Nephron (organoid): ENCODE results near the gene FOSL2.

ENCODE experiments used
- H3K27ac Mint-ChIP-seq, 3 experiments: 2 replicates each; pipeline ENCODE4 v1.8.0; 2020; ENCODE audit warnings: mixed read lengths in 3 of 3, mild to moderate bottlenecking in 2 of 3, moderate library complexity in 1 of 3
- H3K27me3 Mint-ChIP-seq: 2 replicates; pipeline ENCODE4 v1.8.0; 2021; ENCODE audit warnings: low read depth, mild to moderate bottlenecking, moderate library complexity, mixed read lengths
- H3K36me3 Mint-ChIP-seq: 2 replicates; pipeline ENCODE4 v1.8.0; 2020; ENCODE audit warnings: low read depth, mixed read lengths
- H3K4me1 Mint-ChIP-seq: 2 replicates; pipeline ENCODE4 v1.8.0; 2020; ENCODE audit warnings: mixed read lengths
- H3K4me3 Mint-ChIP-seq, 3 experiments: 2 replicates each; pipeline ENCODE4 v1.8.0; 2020; ENCODE audit warnings: mild to moderate bottlenecking in 3 of 3, mixed read lengths in 3 of 3, moderate library complexity in 2 of 3
- H3K9me3 Mint-ChIP-seq: 2 replicates; pipeline ENCODE4 v1.8.0; 2020; ENCODE audit warnings: mixed read lengths
- CTCF ChIP-seq, 3 experiments: fragments of 200-600 bp; sonication (generic); IDR thresholded peaks; one replicate each; pipeline ENCODE4 v1.5.0; 2021; ENCODE audit warnings: antibody characterized with exemption in 3 of 3; ENCODE audit not compliant: unreplicated experiment in 3 of 3

Gene FOSL2

GRCh38 chr2:28425464-28425835 lies 32.8 kb downstream of the FOSL2 start:
- no peak overlapping the region for H3K27ac Mint-ChIP-seq
- no peak for TF ChIP-seq CTCF (IDR thresholded peaks at IDR 0.05; ENCODE audit: unreplicated experiment in 3 of 3)
- no peak overlapping the region for H3K4me3 Mint-ChIP-seq

GRCh38 chr2:28427741-28428415 lies 35.2 kb downstream of the FOSL2 start:
- Mint-ChIP-seq H3K27ac (no peak overlapping the region), H3K36me3 (no peaks in the 10 kb centered on the region), H3K9me3 (peaks cover 6% of the 10 kb centered on the region), H3K4me3 (no peak overlapping the region), H3K4me1 (peaks cover 9% of the 10 kb centered on the region), H3K27me3 (peaks cover 5% of the 10 kb centered on the region)
- no peak for TF ChIP-seq CTCF (IDR thresholded peaks at IDR 0.05; ENCODE audit: unreplicated experiment in 3 of 3)

More at GRCh38 chr2:28425464-28425835, 32.8 kb downstream of the FOSL2 start:
- Mint-ChIP-seq H3K36me3 (no peaks in the 10 kb centered on the region), H3K9me3 (no peaks in the 10 kb centered on the region), H3K4me1 (peaks cover 9% of the 10 kb centered on the region), H3K27me3 (peaks cover 5% of the 10 kb centered on the region)

DNA sequence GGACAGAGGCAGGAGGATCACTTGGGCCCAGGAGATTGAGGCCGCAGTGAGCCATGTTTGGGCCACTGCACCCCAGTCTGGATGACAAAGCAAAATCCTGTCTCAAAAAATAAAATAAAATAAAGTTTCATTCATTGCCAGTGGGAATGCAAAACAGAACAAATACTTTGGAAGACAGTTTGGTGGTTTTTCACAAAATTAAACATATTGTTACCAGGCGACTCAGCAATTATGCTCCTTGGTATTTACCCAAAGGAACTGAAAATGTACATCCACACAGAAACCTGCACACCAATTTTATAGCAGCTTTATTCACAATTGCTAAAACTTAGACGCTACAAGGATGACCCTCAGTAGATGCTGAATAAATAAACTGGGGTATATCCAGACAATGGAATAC lies 35.8 kb downstream of the FOSL2 start:
- peaks cover 10% of the 10 kb centered on the region for H3K9me3 Mint-ChIP-seq
- H3K36me3 Mint-ChIP-seq = no peaks in the 10 kb centered on the region
- TF ChIP-seq CTCF (IDR thresholded peaks at IDR 0.05; ENCODE audit: unreplicated experiment in 3 of 3) = no peak
- H3K4me3 Mint-ChIP-seq = no peak overlapping the region
- H3K27ac Mint-ChIP-seq = no peak overlapping the region
- H3K4me1 Mint-ChIP-seq = peaks cover 9% of the 10 kb centered on the region
- peaks cover 5% of the 10 kb centered on the region for H3K27me3 Mint-ChIP-seq

GRCh38 chr2:28429636-28430376 lies 37.1 kb downstream of the FOSL2 start:
- no peaks in the 10 kb centered on the region for H3K36me3 Mint-ChIP-seq
- peaks cover 14% of the 10 kb centered on the region for H3K9me3 Mint-ChIP-seq
- H3K4me1 Mint-ChIP-seq = peaks cover 3% of the 10 kb centered on the region
- H3K27ac Mint-ChIP-seq = no peak overlapping the region
- no peak overlapping the region for H3K4me3 Mint-ChIP-seq
- H3K27me3 Mint-ChIP-seq = no peaks in the 10 kb centered on the region
- no peak for TF ChIP-seq CTCF (IDR thresholded peaks at IDR 0.05; ENCODE audit: unreplicated experiment in 3 of 3)

- Mint-ChIP-seq H3K27ac (no peak overlapping the region), H3K36me3 (no peaks in the 10 kb centered on the region), H3K9me3 (peaks cover 14% of the 10 kb centered on the region), H3K4me3 (no peak overlapping the region), H3K27me3 (no peaks in the 10 kb centered on the region), H3K4me1 (peaks cover 6% of the 10 kb centered on the region)
- TF ChIP-seq CTCF (IDR thresholded peaks at IDR 0.05; ENCODE audit: unreplicated experiment in 3 of 3) = no peak
Measured at GRCh38 chr2:28430377-28430765, 37.7 kb downstream of the FOSL2 start.
